Measurements from ENCODE around the gene DACT2. TPM values are rescaled to one million over a fixed set of nuclear protein-coding genes. Genes with fewer than 3 reads are reported as not detected.

Gene DACT2
- total RNA-seq, 1 donor from 2014 or later, result 0.92 TPM

Other genes starting within 250 kb of the DACT2 start
- 0.45 TPM for gene FRMD1, start 240.6 kb downstream of the DACT2 start, total RNA-seq
- gene SMOC2, start 121.4 kb upstream of the DACT2 start, total RNA-seq, result 18.7 TPM

Measured in left ventricle myocardium superior (tissue), 1 donor.